ENCODE data around the gene TK2. TPM values are rescaled to one million over a fixed set of nuclear protein-coding genes. Genes with fewer than 3 reads are reported as not detected.
"Not testable (repeated sequence)": the region's sequence is repeated elsewhere in the genome, so short reads cannot be mapped to it uniquely, and the experiment has no call there.

TK2 gene
- total RNA-seq, 6 experiments from 2014 or later: 29.1 to 43.8 (median 32.6) TPM

DNA sequence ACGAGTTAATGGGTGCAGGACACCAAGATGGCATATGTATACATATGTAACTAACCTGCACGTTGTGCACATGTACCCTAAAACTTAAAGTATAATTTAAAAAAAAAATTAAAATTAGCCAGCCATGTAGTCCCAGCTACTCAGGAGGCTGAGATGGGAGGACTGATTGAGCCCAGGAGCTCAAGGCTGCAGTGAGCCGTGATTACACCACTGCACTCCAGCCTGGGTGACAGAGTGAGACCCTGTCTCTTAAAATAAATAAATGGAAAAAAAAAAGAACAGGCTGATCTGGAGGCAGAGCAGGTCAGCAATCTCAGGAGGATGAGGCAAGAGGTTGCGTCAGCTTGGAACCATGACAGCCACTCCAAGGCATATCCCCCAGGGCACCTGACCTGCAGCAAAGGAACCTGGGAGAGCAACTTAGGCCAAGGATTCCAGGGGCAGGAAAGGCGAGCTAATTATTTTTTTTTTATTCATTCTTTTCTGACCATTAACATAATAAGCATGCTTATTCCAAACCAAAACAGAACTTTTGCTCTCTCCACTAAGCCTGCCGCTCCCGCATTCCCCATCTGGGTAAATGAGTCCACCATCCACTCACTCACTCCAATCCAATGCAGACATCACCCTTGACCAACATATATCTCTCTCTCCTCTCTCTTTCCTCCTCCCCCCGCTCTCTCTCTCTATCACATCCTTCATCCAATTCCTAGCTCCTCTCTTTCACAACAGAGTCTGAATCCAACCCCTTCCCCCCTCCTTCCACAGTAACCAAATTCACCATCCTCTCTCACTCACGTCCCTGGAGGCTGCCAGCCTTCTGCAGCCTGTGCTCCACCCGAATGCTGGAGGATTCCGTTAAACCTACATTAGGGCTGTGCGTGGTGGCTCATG lies 47.7 kb downstream of the TK2 start:
- peaks cover 8% of the 10 kb centered on the region; the same call in 1 of the 2 replicates for H3K36me3 Mint-ChIP-seq (ENCODE audit: low read depth)
- peak overlapping the region; percentile 55; the same call in 1 of the 2 replicates for H3K4me3 Mint-ChIP-seq
- TF ChIP-seq, protein P1, sequence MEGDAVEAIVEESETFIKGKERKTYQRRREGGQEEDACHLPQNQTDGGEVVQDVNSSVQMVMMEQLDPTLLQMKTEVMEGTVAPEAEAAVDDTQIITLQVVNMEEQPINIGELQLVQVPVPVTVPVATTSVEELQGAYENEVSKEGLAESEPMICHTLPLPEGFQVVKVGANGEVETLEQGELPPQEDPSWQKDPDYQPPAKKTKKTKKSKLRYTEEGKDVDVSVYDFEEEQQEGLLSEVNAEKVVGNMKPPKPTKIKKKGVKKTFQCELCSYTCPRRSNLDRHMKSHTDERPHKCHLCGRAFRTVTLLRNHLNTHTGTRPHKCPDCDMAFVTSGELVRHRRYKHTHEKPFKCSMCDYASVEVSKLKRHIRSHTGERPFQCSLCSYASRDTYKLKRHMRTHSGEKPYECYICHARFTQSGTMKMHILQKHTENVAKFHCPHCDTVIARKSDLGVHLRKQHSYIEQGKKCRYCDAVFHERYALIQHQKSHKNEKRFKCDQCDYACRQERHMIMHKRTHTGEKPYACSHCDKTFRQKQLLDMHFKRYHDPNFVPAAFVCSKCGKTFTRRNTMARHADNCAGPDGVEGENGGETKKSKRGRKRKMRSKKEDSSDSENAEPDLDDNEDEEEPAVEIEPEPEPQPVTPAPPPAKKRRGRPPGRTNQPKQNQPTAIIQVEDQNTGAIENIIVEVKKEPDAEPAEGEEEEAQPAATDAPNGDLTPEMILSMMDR (IDR thresholded peaks at IDR 0.05): no peak
- peaks cover 23% of the 10 kb centered on the region for H3K4me1 Mint-ChIP-seq (ENCODE audit: low read depth)
- no peak for DNase-seq
- no peaks in the 10 kb centered on the region for H3K9me3 Mint-ChIP-seq
- H3K27ac Mint-ChIP-seq: peak overlapping the region; percentile 67
- H3K27me3 Mint-ChIP-seq (ENCODE audit: insufficient read depth): peaks cover 7% of the 10 kb centered on the region

DNA sequence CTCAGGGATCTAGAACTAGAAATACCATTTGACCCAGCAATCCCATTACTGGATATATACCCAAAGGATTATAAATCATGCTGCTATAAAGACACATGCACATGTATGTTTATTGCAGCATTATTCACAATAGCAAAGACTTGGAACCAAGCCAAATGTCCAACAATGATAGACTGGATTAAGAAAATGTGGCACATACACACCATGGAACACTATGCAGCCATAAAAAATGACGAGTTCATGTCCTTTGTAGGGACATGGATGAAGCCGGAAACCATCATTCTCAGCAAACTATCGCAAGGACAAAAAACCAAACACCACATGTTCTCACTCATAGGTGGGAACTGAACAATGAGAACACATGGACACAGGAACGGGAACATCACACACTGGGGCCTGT lies 48.4 kb downstream of the TK2 start:
- not testable (repeated sequence) for H3K27ac Mint-ChIP-seq; H3K36me3 Mint-ChIP-seq (ENCODE audit: low read depth); DNase-seq; H3K27me3 Mint-ChIP-seq (ENCODE audit: insufficient read depth); H3K9me3 Mint-ChIP-seq; H3K4me3 Mint-ChIP-seq
- H3K4me1 Mint-ChIP-seq (ENCODE audit: low read depth): peaks cover 23% of the 10 kb centered on the region

DNA sequence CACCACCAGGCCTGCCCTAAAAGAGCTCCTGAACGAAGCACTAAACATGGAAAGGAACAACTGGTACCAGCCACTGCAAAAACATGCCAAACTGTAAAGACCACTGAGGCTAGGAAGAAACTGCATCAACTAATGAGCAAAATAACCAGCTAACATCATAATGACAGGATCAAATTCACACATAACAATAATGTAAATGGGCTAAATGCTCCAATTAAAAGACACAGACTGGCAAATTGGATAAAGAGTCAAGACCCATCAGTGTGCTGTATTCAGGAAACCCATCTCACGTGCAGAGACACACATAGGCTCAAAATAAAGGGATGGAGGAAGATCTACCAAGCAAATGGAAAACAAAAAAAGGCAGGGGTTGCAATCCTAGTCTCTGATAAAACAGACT lies 52.0 kb downstream of the TK2 start:
- H3K36me3 Mint-ChIP-seq (ENCODE audit: low read depth); H3K27ac Mint-ChIP-seq; H3K9me3 Mint-ChIP-seq; DNase-seq; H3K4me3 Mint-ChIP-seq: not testable (repeated sequence)
- Mint-ChIP-seq H3K4me1 (ENCODE audit: low read depth) (peaks cover 10% of the 10 kb centered on the region), H3K27me3 (ENCODE audit: insufficient read depth) (peaks cover 15% of the 10 kb centered on the region)

DNA sequence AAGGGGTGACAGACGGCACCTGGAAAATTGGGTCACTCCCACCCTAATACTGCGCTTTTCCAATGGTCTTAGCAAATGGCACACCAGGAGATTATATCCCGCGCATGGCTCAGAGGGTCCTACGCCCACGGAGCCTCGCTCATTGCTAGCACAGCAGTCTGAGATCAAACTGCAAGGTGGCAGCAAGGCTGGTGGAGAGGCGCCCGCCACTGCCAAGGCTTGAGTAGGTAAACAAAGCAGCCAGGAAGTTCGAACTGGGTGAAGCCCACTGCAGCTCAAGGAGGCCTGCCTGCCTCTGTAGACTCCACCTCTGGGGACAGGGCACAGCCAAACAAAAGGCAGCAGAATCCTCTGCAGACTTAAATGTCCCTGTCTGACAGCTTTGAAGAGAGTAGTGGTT lies 53.7 kb downstream of the TK2 start:
- not testable (repeated sequence) for H3K27ac Mint-ChIP-seq; H3K9me3 Mint-ChIP-seq; H3K36me3 Mint-ChIP-seq (ENCODE audit: low read depth); H3K4me3 Mint-ChIP-seq; DNase-seq; H3K4me1 Mint-ChIP-seq (ENCODE audit: low read depth)
- peaks cover 15% of the 10 kb centered on the region for H3K27me3 Mint-ChIP-seq (ENCODE audit: insufficient read depth)

DNA sequence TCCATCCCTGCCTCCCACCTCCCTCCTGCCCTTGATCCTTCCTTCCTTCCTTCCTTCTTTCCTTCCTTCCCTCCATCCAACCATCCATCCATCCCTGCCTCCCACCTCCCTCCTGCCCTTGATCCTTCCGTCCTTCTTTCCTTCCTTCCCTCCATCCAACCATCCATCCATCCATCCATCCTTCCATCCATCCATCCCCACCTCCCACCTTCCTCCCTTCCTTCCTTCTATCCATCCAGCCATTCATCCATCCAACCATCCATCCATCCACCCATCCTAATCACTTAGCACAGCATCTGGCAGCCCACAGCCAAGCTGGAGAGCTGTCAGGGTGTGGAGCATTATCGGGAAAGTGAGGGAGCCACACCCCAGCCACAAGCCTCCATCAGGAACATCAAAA lies 54.5 kb downstream of the TK2 start:
- Mint-ChIP-seq H3K4me3 (no peak overlapping the region), H3K27me3 (ENCODE audit: insufficient read depth) (peaks cover 16% of the 10 kb centered on the region), H3K36me3 (ENCODE audit: low read depth) (peaks cover 8% of the 10 kb centered on the region; the same call in 1 of the 2 replicates), H3K27ac (no peak overlapping the region), H3K9me3 (no peaks in the 10 kb centered on the region), H3K4me1 (ENCODE audit: low read depth) (no peaks in the 10 kb centered on the region)
- TF ChIP-seq, protein P1 (IDR thresholded peaks at IDR 0.05): no peak
- no peak for DNase-seq

DNA sequence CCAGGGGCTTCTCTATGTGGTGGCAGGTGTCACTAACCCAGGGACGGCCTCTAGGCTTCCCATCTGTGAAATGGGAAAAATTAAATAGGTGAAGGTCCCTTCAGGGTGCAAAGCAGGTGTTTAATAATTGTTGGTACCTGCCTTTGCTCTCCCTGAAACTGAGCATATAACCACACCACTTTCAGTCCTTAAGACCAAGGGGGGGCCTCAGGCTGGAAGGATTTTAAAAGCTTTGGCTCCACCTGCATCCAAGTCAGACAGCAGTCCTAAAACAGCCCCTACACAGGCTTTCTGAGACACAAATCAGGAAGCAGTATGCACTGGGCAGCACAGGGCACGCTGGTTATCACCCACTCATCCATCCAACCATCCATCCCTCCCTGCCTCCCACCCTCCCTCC lies 55.0 kb downstream of the TK2 start:
- H3K27ac Mint-ChIP-seq: no peak overlapping the region
- no peak for DNase-seq
- TF ChIP-seq, protein P1 (IDR thresholded peaks at IDR 0.05): no peak
- H3K4me3 Mint-ChIP-seq: no peak overlapping the region
- no peaks in the 10 kb centered on the region for H3K4me1 Mint-ChIP-seq (ENCODE audit: low read depth)
- no peaks in the 10 kb centered on the region for H3K9me3 Mint-ChIP-seq
- peaks cover 18% of the 10 kb centered on the region for H3K27me3 Mint-ChIP-seq (ENCODE audit: insufficient read depth)
- H3K36me3 Mint-ChIP-seq (ENCODE audit: low read depth): peaks cover 8% of the 10 kb centered on the region; the same call in 1 of the 2 replicates
